Smooth muscle cell (in vitro differentiated cells): ENCODE results near the gene ADSL. TPM values are rescaled to one million over a fixed set of nuclear protein-coding genes. Genes with fewer than 3 reads are reported as not detected.

Source experiments
- DNase-seq: peaks from one replicate; lab custom pipeline; 2025; ENCODE audit not compliant: unreplicated experiment; lab: John Stamatoyannopoulos, UW
- H2AFZ ChIP-seq: fragments of 200-600 bp; sonication (generic); 2 replicates; pipeline ENCODE4 v1.6.0; 2016; ENCODE audit warnings: antibody characterized with exemption, low read depth, mild to moderate bottlenecking
- H3F3A ChIP-seq: fragments of 200-600 bp; sonication (generic); 2 replicates; pipeline ENCODE4 v1.6.0; 2017; ENCODE audit warnings: antibody characterized with exemption, low read depth
- H3K27ac ChIP-seq: fragments of 200-600 bp; sonication (generic); 2 replicates; pipeline ENCODE4 v1.5.1; 2016; ENCODE audit warnings: low read depth, mild to moderate bottlenecking
- H3K27me3 ChIP-seq: fragments of 200-600 bp; sonication (generic); 2 replicates; pipeline ENCODE4 v1.6.1; 2016; ENCODE audit warnings: low read depth, mild to moderate bottlenecking
- H3K36me3 ChIP-seq: fragments of 200-600 bp; sonication (generic); 2 replicates; pipeline ENCODE4 v1.5.1; 2016; ENCODE audit warnings: low read depth
- H3K4me1 ChIP-seq: fragments of 200-600 bp; sonication (generic); 2 replicates; pipeline ENCODE4 v1.5.1; 2016; ENCODE audit warnings: low read depth
- H3K4me2 ChIP-seq: fragments of 200-600 bp; sonication (generic); 2 replicates; pipeline ENCODE4 v1.6.0; 2016; ENCODE audit warnings: mild to moderate bottlenecking
- H3K4me3 ChIP-seq: fragments of 200-600 bp; sonication (generic); 2 replicates; pipeline ENCODE4 v1.5.1; 2016; ENCODE audit warnings: mild to moderate bottlenecking
- H3K79me2 ChIP-seq: fragments of 200-600 bp; sonication (generic); 2 replicates; pipeline ENCODE4 v1.6.0; 2016; ENCODE audit warnings: low read depth, mild to moderate bottlenecking
- H3K9ac ChIP-seq: fragments of 200-600 bp; sonication (generic); 2 replicates; pipeline ENCODE4 v1.6.0; 2016; ENCODE audit warnings: low read depth
- H3K9me3 ChIP-seq: fragments of 200-600 bp; sonication (generic); replicated peaks from 2 replicates; pipeline ENCODE4 v1.5.1; 2016; ENCODE audit warnings: low read depth
- H4K20me1 ChIP-seq: fragments of 200-600 bp; sonication (generic); 2 replicates; pipeline ENCODE4 v1.6.0; 2016; ENCODE audit warnings: low read depth
- CTCF ChIP-seq: fragments of 200-600 bp; sonication (generic); IDR thresholded peaks from 2 replicates; pipeline ENCODE4 v1.5.1; 2017; ENCODE audit warnings: borderline replicate concordance, mild to moderate bottlenecking, antibody characterized with exemption; ENCODE audit not compliant: insufficient read depth, poor library complexity, severe bottlenecking
- WGBS: methylation state at CpG from one replicate; pipeline ENCODE4 v1.1.7; 2016; ENCODE audit warnings: low lambda C conversion rate; 5-methylcytosine and 5-hydroxymethylcytosine counted together
- polyA plus RNA-seq: library from polyadenylated mRNA; unstranded; fragments of >200 nt; fragmentation: Nextera tagmentation; extraction: Ambion mirVana; gene quantifications from 2 replicates; pipeline ENCODE4 v1.2.1, GENCODE V29; 2016
- total RNA-seq: library from RNA; depleted of rRNA; stranded (reverse); fragments of >200 nt; gene quantifications from 2 replicates; pipeline ENCODE4 v1.2.3, GENCODE V29; 2014

ADSL gene
- total and polyA plus RNA-seq, 2 experiments from 2014 or later, result 45.9 to 65.1 TPM

GRCh38 chr22:40425082-40425481 is 78.8 kb downstream of the ADSL start:
- 90% methylated on average over 5 of the region's 5 CpGs for WGBS
- no peak overlapping the region for H3K9ac ChIP-seq
- H3F3A ChIP-seq, result no peaks in the 10 kb centered on the region
- H3K9me3 ChIP-seq, result no peaks in the 10 kb centered on the region
- no peaks in the 10 kb centered on the region for H3K4me1 ChIP-seq
- no peak for TF ChIP-seq CTCF
- no peak for DNase-seq
- no peak overlapping the region for H2AFZ ChIP-seq
- H3K27ac ChIP-seq, result no peak overlapping the region
- peaks cover 14% of the 10 kb centered on the region for H3K79me2 ChIP-seq
- peaks cover 10% of the 10 kb centered on the region for H3K36me3 ChIP-seq
- H4K20me1 ChIP-seq, result peaks cover 83% of the 10 kb centered on the region
- H3K4me3 ChIP-seq, result no peak overlapping the region
- H3K4me2 ChIP-seq, result no peak overlapping the region
- H3K27me3 ChIP-seq, result no peaks in the 10 kb centered on the region

- H3K36me3 ChIP-seq, result peaks cover 10% of the 10 kb centered on the region
Observed at GRCh38 chr22:40426594-40427333, 80.5 kb downstream of the ADSL start.

GRCh38 chr22:40428796-40429195 is 82.5 kb downstream of the ADSL start:
- no peak overlapping the region for H2AFZ ChIP-seq
- H3K27me3 ChIP-seq, result no peaks in the 10 kb centered on the region
- peaks cover 81% of the 10 kb centered on the region for H4K20me1 ChIP-seq
- no peak for DNase-seq
- H3K27ac ChIP-seq, result no peak overlapping the region
- peaks cover 40% of the 10 kb centered on the region for H3K79me2 ChIP-seq
- 88% methylated on average over 4 of the region's 4 CpGs for WGBS
- H3K4me2 ChIP-seq, result no peak overlapping the region
- no peak for TF ChIP-seq CTCF
- H3K4me1 ChIP-seq, result no peaks in the 10 kb centered on the region
- H3K36me3 ChIP-seq, result peaks cover 10% of the 10 kb centered on the region
- H3K9me3 ChIP-seq, result no peaks in the 10 kb centered on the region
- H3K9ac ChIP-seq, result no peak overlapping the region
- no peaks in the 10 kb centered on the region for H3F3A ChIP-seq
- no peak overlapping the region for H3K4me3 ChIP-seq

More at GRCh38 chr22:40426594-40427333, 80.5 kb downstream of the ADSL start:
- no peak overlapping the region for H3K9ac ChIP-seq
- H3K4me1 ChIP-seq, result no peaks in the 10 kb centered on the region
- no peak overlapping the region for H3K27ac ChIP-seq
- no peak overlapping the region for H2AFZ ChIP-seq
- no peaks in the 10 kb centered on the region for H3K9me3 ChIP-seq
- no peak for TF ChIP-seq CTCF
- peaks cover 76% of the 10 kb centered on the region for H4K20me1 ChIP-seq
- H3K79me2 ChIP-seq, result peaks cover 19% of the 10 kb centered on the region
- H3F3A ChIP-seq, result no peaks in the 10 kb centered on the region
- no peak overlapping the region for H3K4me3 ChIP-seq
- no peak overlapping the region for H3K4me2 ChIP-seq
- WGBS, result 90% methylated on average over 9 of the region's 9 CpGs
- no peak for DNase-seq
- no peaks in the 10 kb centered on the region for H3K27me3 ChIP-seq

GRCh38 chr22:40429481-40429880 is 83.2 kb downstream of the ADSL start:
- Histone ChIP-seq H3K4me2 (no peak overlapping the region), H3K4me3 (no peak overlapping the region), H3K36me3 (peaks cover 10% of the 10 kb centered on the region), H3F3A (no peaks in the 10 kb centered on the region), H4K20me1 (peaks cover 81% of the 10 kb centered on the region), H3K9me3 (no peaks in the 10 kb centered on the region), H3K27ac (no peak overlapping the region), H3K79me2 (peaks cover 46% of the 10 kb centered on the region), H2AFZ (no peak overlapping the region), H3K4me1 (no peaks in the 10 kb centered on the region), H3K27me3 (no peaks in the 10 kb centered on the region), H3K9ac (no peak overlapping the region)
- DNase-seq, result no peak
- WGBS, result 98% methylated on average over 4 of the region's 4 CpGs
- no peak for TF ChIP-seq CTCF
